NCI-H146 (cell line): Measurements from ENCODE around the gene DLGAP1.
"Not testable (repeated sequence)": the region's sequence is repeated elsewhere in the genome, so short reads cannot be mapped to it uniquely, and the experiment has no call there.

Experiments
- DNase-seq: peaks from one replicate; lab custom pipeline; 2025; lab: John Stamatoyannopoulos, UW

Gene DLGAP1

DNA sequence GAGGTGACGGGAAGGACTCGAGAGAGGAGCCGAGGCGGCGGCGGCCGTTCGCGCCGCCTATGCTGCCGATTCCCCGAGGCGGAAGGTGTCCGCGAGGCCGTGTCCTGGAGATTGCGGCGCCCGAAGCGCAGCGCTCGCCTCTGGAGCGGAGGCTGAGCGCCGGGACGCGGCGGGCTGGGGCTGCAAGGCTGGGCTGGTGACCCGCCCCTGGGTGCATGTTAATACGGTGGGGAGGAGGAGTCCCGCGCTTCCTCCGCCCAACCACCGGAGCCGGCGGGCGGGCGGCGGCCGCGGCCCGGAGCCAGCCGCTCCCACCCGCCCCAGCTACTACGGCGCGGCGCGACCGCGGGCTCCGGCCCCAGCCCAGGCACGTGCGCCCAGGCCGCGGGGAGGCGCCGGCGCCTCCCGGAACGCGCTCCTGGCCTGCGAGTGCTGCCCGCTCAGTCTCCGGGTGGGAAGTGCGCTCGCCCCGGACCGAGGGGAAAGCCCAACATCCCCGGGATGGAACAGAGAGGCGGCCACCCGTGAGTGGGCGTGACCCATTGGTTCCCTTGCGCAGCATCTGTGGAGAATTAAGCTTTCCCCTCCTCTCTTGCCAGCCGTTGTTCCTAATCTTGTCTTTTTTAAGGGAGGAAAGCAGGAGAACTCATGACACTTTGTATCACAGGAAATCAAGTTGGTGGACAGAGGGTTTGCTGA, at the start of gene DLGAP1:
DLGAP1 (minus strand) TSS at position 195 of the 699 bp plus-strand sequence.
- peak; percentile 78 for DNase-seq

GRCh38 chr18:4494703-4495284, 39.7 kb upstream of the DLGAP1 start:
- DNase-seq: not testable (repeated sequence)

- DNase-seq: no peak
Measured at GRCh38 chr18:4468511-4468910, 13.4 kb upstream of the DLGAP1 start.

GRCh38 chr18:4454537-4455112, 482 bp downstream of the DLGAP1 start:
- DNase-seq: no peak

DNA sequence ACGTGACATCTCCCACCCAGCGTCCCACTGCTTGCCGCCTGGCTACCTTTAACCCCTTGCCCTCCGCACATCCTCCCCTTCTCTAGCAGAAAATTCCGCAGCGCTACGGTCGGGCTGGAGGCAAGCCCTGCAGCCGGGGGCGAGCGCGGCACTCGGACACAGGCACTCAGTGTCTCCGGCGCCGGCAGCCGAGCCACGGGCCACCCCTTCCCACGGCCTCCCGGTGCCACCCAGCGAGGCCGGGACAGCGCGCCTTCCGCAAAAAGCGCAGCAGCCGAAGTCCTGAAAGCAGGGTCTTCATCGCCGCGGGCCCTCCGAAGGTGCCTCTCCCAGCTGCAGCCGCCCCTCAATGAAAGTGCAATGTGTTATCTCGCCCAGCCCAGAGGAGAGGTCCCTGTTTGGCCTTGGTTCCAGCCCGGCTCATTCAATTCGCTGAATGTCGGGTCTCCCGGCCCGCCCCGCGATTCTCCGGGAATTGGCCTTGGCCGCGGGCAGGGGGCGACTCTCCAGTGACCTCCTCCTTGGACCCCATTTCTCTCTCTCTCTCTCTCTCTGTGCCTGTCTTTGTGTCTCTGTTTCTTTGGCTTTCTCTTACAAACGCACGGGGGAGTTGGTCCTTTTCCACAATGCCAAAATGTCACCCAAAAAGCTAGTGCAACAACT, 1.1 kb downstream of the DLGAP1 start:
- DNase-seq: peak; percentile 7

DNA sequence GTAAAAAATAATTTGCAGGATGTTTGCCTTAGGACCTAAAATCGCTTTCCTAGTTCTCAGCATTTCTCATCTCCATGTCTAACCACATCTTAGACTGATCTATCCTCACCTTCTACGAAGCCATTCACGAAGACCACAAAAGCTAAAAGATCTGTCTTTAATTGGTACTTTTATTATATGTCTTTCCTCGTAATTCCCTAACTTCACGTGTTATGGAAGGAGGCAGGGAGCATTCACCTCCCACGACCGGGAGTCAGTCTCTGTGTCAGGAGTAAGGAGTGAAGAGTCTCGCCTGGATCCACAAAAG, 1.6 kb downstream of the DLGAP1 start:
- DNase-seq: no peak

GRCh38 chr18:4450065-4450658, 4.9 kb downstream of the DLGAP1 start:
- DNase-seq: no peak

DNA sequence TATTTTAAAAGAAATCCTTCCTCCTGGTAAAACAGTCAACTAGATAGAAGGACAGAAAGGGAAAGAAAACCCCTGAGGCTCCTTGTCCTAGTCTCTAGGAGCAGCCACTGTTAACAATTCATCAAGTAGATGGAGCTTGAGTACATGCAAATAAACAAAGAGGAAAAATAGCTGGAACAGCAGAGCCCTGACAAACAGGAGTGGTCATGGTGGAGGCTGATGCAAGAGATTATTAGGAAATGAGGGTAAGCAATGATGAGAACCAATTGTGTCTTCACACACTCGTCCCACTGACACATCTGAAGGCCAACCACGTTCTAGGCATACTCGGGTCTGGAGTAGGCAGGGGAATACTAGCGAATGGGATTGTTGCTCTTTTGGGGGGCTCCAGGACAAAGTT, 9.2 kb downstream of the DLGAP1 start:
- DNase-seq: no peak

DNA sequence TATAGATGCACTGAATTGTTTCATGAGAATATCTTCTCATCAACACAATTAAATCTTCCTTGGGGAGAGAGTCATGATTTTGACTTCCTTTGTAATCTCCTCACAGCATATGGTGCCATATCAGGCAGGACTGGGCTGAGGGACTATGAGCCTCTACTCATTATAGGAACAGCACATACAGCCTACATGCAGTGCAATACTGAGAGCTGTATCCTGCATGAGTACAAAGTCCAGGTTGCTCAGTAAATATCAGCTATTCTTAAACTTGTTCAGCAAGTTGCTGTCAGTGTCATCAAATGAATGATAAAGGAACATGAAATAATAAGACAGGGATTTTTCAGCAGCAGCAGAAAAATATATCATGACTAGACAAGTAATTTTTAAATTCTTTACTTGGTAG, 10.8 kb downstream of the DLGAP1 start:
- no peak for DNase-seq

DNA sequence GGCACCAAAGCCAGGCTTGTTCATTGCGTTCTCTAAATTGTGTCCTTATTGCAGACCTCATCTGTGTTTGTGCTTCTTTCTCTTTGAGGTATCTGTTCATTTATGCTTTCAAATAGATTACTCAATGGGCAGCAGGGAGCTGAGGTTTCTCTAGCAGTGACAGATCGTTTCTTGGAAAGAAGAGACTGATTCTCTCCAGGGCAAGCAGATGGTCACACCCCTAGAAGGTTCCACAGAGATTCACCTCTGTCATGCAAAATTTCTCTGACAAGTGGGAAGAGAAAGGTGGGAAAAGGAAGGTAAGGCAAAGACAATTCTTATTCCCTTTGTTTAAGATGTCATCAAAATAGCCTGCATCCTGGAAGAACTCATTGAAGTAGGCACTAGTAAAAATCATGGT, 14.0 kb downstream of the DLGAP1 start:
- DNase-seq: no peak

DNA sequence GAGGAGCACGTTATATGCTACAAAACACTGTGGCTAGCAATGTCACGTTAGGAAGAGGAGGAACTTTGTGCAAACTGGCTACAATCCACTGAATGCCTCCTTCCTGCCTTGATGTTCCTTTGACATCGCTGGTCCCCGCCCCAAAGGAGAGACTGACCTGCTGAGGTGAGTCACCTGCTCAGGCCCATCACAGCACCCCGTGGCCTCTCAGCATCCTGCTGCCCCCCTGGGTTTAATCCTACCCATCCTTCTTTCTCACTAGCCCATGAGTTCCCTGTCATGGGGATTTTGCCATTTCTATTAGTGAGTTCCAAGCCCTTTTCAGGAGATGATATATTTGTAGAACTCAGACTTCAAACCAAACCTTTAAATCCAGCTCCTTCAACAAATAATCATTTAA, 16.2 kb downstream of the DLGAP1 start:
- no peak for DNase-seq

- no peak for DNase-seq
Measured at GRCh38 chr18:4433717-4434116, 21.4 kb downstream of the DLGAP1 start.

GRCh38 chr18:4430836-4431235, 24.3 kb downstream of the DLGAP1 start:
- DNase-seq: no peak

GRCh38 chr18:4417714-4418113, 37.4 kb downstream of the DLGAP1 start:
- no peak for DNase-seq

DNA sequence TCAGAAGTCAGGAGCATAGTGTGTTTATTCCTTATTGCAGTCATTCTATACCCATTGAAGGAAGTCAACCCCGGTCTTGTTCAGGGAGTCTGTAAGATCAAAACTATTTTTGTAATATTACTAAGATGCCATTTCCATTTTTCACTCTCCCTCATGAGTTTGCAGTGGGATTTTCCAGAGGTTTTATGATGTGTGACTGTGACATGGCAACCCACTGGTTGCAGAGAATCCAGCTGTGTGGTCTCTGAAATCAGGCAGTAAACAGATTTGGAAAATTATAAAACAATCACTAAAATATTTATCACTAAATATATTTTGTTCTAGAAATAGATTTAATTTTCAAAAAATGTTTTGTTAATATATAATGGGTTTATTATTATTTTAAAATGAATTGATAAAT, 38.1 kb downstream of the DLGAP1 start:
- DNase-seq: no peak

DNA sequence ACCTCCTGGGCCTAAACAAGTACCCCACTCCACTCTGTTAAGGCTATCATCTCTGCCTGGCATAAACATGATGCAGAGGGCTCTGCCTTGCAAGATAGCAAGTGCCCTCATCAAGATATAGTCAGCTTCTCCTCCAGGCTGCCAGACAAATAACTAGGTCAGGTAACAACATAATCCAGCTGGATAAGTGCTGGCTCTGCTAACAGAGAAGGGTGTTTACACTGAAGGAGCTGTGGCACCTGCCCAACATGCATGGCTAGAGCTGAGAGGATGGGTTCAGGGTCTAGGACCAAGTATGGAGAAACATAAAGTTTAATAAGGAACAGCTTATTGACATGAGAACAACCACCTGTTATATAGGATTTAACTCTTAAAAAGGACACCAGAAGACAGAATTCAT, 42.8 kb downstream of the DLGAP1 start:
- no peak for DNase-seq

DNA sequence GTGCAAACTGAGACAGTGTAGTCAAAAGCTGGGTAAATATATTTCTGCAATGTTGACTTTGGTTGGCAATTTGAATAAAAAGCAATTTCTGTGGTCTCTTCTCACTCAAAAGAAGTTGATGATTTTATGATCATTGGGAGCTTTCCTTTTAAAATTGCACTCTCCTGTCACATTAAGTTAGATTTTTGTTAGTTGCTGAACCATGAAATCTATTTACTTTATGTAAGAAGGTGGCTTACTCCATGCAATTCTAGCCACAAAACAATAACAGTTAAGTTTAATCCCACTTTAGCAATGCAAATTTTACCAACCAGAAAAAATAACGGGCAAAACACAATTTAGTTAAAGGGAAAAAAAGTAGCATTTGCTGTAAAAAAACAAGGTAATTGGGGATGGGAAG, 48.3 kb downstream of the DLGAP1 start:
- no peak for DNase-seq

DNA sequence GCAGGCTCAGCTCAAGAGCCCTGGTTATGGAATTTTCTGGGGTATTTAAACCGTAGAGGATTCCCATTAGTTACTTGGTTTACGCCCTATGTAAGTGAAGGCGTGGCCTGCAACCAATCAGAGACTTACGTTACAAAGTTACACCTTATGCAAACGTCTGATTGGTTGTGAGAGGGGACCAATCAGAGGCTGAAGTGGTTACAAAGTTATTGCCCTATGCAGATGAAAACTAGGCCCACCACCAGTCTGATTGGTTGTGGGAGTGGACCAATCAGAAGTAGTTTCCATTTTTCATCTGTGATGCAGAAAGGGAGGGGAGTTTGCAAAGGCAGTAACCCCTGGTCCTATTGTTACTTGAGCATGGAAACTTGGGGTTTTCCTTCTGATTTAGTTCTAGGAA, 49.1 kb downstream of the DLGAP1 start:
- no peak for DNase-seq

GRCh38 chr18:4403836-4404235, 51.3 kb downstream of the DLGAP1 start:
- DNase-seq: no peak

DNA sequence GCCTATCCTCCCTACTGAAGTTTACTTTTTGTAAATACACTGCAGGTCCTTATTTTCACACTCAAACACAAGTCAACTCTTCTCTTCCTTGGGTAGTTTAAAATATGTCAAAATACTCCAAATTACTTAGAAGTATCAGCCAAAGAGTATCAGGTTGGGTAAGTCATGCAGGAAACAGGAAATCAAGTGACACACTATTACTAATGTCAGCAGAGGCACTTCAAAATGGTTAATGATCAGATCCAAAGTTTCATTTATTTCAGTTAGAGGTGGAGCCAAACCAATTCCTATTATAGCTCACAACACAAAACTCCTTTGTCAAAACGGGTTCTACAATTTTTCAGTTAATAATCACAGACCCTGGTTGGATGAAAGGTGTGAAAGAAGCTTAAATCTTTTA, 54.2 kb downstream of the DLGAP1 start:
- DNase-seq: no peak

GRCh38 chr18:4399929-4400328, 55.2 kb downstream of the DLGAP1 start:
- DNase-seq: no peak

- no peak for DNase-seq
Measured at GRCh38 chr18:4394700-4395099, 60.4 kb downstream of the DLGAP1 start.

DNA sequence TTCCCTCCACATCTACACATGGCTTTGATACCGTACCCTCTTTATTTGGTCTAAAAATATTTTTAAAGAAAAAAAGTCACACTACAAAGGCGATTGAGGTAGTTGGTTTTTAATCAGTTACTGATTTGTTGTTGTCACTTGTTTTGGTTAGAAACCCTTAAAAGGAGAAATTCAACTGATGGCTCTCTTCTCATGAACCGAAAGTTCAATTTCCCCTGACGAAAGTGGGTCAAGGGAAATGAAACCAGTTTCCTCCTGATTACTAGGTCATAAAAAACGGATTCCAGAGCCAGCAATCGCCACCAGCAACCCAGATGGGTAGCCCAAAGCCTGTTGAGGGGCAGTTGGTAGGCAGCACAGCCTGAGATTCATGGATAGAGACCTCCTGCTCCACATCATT, 63.2 kb downstream of the DLGAP1 start:
- DNase-seq: no peak
